Adipose tissue (tissue), 3 donors: Measurements from ENCODE around the gene RBMS2. TPM values are rescaled to one million over a fixed set of nuclear protein-coding genes. Genes with fewer than 3 reads are reported as not detected.
"Not testable (repeated sequence)": the region's sequence is repeated elsewhere in the genome, so short reads cannot be mapped to it uniquely, and the experiment has no call there.

Source experiments
- H3K27ac ChIP-seq: one replicate; pipeline ENCODE4 v1.5.1; 2013; ENCODE audit warnings: low read depth, low read length
- whole genome bisulfite sequencing, 3 donors: extraction: QIAGEN DNeasy Blood & Tissue Kit; methylation state at CpG; one replicate each; pipeline ENCODE4 v1.1.7; 2013; 5-methylcytosine and 5-hydroxymethylcytosine counted together
- polyA plus RNA-seq, 3 donors: library from polyadenylated mRNA; stranded (reverse); fragments of 200-250 nt; gene quantifications; one replicate each; pipeline ENCODE4 v1.2.3, GENCODE V29; 2013
- donor health status: healthy with polysubstance abuse.
- donor health status: Bipolar disorder and iron deficiency.
- donor health status: healthy.

Gene RBMS2
- polyA plus RNA-seq, 3 donors, result 3.3 to 24.4 (median 12.6) TPM

DNA sequence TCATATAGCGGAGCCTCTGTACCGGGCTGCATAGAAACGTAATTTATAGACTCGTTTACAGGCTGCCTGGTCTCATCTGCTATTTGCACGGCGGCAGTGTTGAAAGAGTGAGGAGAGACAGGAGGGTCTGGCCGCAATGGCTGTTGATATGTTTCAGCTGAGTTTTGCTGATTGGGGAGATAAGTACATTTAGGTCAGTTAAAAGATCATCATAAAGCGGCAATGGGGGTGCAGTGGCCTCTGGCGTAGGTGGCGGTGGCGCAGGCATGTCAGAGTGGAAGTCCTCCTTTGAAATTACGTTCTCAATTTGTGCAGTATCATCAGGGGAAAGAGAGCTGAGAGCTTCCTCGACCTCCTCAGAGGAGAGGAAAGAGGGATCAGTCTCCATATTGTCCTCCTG, 21.7 kb upstream of the RBMS2 start:
- whole genome bisulfite sequencing, 3 donors, result 82 to 86% (median 84%) methylated on average over 13 of the region's 13 CpGs
- not testable (repeated sequence) for H3K27ac ChIP-seq

DNA sequence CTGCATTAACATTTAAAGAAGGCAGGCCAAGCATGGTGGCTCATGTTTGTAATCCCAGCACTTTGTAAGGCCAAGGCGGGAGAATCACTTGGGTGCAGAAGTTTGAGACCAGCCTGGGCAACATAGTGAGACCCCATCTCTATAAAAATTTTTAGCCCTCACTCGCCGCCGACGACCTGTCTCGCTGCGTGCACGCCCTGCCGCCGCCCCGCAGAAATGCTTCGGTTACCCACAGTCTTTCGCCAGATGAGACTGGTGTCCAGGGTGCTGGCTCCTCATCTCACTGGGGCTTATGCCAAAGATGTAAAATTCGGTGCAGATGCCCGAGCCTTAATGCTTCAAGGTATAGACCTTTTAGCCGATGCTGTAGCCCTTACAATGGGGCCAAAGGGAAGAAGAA, 10.8 kb upstream of the RBMS2 start:
- no peak overlapping the region for H3K27ac ChIP-seq
- 90 to 92% (median 91%) methylated on average over 16 of the region's 16 CpGs for whole genome bisulfite sequencing, 3 donors

DNA sequence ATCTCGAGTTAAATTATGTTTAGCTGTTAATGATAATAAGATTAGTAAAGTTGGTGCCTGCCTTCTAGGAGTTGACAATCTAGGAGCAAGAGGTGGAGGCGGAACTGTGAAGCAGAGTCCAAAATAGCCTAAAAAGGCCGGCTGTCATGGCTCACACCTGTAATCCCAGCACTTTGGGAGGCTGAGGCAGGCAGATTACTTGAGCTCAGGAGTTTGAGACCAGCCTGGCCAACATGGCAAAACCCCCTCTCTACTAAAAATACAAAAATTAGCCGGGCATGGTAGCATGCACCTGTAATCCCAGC, 7.7 kb upstream of the RBMS2 start:
- H3K27ac ChIP-seq, result not testable (repeated sequence)
- WGBS, 3 donors, result 54 to 64% (median 60%) methylated on average over 4 of the region's 4 CpGs

- no peak overlapping the region for H3K27ac ChIP-seq
- 76 to 96% (median 93%) methylated on average over 2 of the region's 2 CpGs for WGBS, 3 donors
These were observed 3.8 kb upstream of the RBMS2 start for GRCh38 chr12:56517854-56518253.

- WGBS, 3 donors, result 30 to 65% (median 40%) methylated on average over 2 of the region's 2 CpGs
These were observed 3.0 kb upstream of the RBMS2 start for GRCh38 chr12:56518570-56518969.

DNA sequence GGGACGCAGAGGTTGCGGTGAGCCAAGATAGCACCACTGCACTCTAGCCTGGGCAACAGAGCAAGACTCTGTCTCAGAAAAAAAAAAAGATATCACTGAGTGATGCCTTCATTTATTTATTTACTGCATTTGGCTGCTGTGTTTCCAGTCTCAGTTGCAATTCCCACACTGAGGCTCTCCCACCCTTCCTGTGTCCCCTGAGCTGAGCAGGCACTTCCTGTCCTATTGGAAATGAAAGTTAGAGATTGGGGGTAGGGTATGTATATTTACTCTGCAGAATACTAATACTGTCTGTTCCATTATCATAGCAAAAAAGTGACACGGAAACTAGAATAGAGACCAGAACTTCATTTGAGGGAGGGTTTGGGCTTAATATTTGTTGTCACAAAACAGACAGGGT, 1.6 kb upstream of the RBMS2 start:
- 56 to 74% (median 57%) methylated on average over 3 of the region's 3 CpGs for WGBS, 3 donors
- H3K27ac ChIP-seq, result no peak overlapping the region

More at GRCh38 chr12:56518570-56518969, 3.0 kb upstream of the RBMS2 start:
- H3K27ac ChIP-seq, result no peak overlapping the region

GRCh38 chr12:56520506-56520905, 1.1 kb upstream of the RBMS2 start:
- H3K27ac ChIP-seq, result no peak overlapping the region
- 13 to 83% (median 16%) methylated on average over 1 of the region's 1 CpG for WGBS, 3 donors

- peak overlapping the region; percentile 72 for H3K27ac ChIP-seq
- WGBS, 3 donors, result 24 to 55% (median 28%) methylated on average over 8 of the region's 8 CpGs
These were observed 421 bp upstream of the RBMS2 start for GRCh38 chr12:56521209-56521589.

DNA sequence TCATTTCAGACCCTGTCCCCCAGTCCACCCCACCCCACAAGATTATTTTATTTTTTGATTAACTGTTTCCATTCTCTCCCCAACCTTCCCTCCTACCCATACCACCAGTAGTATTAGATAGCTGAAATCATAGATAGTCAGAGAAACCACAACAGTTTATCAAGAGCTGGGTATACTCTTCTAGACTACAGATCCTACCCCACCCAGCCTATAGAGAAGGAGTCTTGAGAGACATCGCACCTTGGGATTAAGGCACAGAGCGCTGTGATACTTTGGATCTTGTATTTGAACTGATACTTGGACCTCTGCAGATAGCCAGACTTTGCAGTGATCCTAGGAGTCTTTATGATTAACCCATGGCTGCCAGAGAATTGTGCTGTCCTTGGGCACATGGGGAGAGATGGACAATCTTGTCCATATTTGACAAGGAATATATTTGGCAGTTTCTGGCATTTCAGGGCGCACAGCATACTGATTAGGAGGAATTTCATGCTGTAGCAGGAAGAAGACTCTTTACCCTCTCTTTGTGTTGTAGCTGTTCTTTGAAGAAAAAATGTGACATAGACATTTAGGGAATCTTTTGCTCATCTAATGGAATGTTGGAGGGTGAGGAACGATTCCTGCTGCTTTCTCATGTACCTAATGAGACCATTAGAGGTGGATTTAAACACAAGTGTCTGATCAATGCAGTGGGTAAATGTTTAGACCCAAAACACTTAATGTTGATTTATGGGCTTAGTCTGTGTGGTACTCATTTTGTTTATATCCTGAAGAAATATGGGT, 982 bp downstream of the RBMS2 start:
- WGBS, 3 donors, result 20 to 30% (median 29%) methylated on average over 4 of the region's 4 CpGs
- H3K27ac ChIP-seq, result peak overlapping the region; percentile 1

DNA sequence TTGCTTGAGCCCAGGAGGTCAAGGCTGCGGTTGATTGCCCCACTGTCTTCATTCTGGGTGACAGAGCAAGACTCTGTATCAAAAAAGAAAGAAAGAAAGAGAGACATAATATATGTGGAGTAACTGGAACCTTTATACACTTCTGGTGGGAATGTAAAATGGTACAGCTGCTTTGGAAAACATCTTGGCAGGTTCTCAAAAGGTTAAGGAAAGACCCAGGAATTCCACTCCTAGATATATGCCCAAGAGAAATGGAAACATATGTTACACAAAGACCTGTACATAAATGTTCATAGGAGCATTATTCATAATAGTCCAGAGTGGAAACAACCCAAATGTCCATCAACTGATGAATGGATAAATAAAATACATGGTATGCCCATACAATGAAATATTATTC, 7.2 kb downstream of the RBMS2 start:
- 74 to 84% (median 82%) methylated on average over 1 of the region's 1 CpG for WGBS, 3 donors
- no peak overlapping the region for H3K27ac ChIP-seq

- 82 to 96% (median 88%) methylated on average over 4 of the region's 4 CpGs for WGBS, 3 donors
- H3K27ac ChIP-seq, result no peak overlapping the region
These were observed 8.0 kb downstream of the RBMS2 start for GRCh38 chr12:56529656-56530055.

- H3K27ac ChIP-seq, result no peak overlapping the region
- WGBS, 3 donors, result 75 to 84% (median 76%) methylated on average over 7 of the region's 7 CpGs
These were observed 8.9 kb downstream of the RBMS2 start for GRCh38 chr12:56530390-56531055.

GRCh38 chr12:56537546-56537945, 15.9 kb downstream of the RBMS2 start:
- no peak overlapping the region for H3K27ac ChIP-seq

GRCh38 chr12:56541631-56542030, 20.0 kb downstream of the RBMS2 start:
- H3K27ac ChIP-seq, result no peak overlapping the region
- WGBS, 3 donors, result 37 to 43% (median 38%) methylated on average over 2 of the region's 2 CpGs

DNA sequence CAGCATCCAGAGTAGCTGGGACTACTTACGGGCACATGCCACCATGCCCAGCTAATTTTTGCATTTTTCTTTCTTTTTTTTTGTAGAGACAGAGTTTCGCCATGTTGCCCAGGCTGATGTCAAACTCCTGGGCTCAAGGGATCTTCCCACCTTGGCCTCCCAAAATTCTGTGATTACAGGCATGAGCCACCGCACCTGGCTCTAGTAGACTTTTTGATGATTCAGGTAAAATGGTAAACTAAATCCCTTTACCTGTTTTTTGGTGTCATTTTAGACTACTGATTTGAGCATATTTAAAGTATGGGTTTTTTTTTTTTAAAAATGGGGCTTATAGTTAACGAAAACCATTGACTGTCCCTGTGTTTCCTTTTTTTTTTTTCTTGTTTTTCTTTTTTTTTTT, 20.5 kb downstream of the RBMS2 start:
- no peak overlapping the region for H3K27ac ChIP-seq
- 93 to 95% (median 93%) methylated on average over 4 of the region's 4 CpGs for WGBS, 3 donors

DNA sequence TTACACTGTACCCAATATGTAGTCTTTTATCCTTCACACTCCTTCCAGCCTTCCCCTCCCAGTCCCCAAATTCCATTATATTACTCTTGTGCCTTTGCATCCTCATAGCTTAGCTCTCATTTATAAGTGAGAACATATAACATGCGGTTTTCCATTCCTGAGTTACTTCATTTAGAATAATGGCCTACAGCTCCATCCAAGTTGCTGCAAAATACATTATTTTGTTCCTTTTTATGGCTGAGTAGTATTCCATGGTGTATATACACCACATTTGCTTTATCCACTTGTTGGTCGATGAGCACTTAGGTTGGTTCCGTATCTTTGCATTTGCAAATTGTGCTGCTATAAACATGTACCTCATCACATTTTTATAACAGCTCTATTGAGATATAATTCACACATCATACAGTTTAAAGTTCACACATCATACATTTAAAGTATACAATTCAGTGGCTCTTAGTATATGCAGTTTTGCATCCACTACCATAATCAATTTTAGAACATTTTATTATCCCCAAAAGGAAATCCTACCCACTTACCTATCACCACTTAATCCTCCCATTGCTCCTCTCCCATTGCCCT, 23.5 kb downstream of the RBMS2 start:
- 97 to 99% (median 98%) methylated on average over 3 of the region's 3 CpGs for WGBS, 3 donors
- H3K27ac ChIP-seq, result no peak overlapping the region

- WGBS, 3 donors, result 67 to 95% (median 80%) methylated on average over 5 of the region's 5 CpGs
- H3K27ac ChIP-seq, result no peak overlapping the region
These were observed 25.1 kb downstream of the RBMS2 start for GRCh38 chr12:56546680-56547079.

DNA sequence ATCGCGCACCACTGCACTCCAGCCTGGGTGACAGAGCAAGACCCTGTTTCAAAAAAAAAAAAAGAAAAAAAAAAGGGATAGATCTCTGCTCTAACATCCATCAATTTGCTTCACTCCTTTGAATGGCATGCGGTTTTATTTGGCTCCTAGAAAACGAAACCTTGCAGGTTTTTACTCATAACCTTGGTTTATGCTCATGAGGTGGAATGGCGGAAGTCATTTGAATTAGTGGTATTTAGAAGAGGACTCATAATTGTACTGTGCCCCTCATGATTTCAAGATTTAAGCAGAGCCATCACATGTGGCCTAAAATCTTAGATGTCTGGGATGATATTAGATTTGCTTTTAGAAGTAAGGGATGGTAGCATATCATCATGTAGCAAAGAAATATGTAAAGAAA, 29.4 kb downstream of the RBMS2 start:
- 94 to 97% (median 96%) methylated on average over 5 of the region's 5 CpGs for WGBS, 3 donors
- no peak overlapping the region for H3K27ac ChIP-seq

- WGBS, 3 donors, result 3 to 55% (median 4%) methylated on average over 6 of the region's 6 CpGs
- no peak overlapping the region for H3K27ac ChIP-seq
These were observed 44.0 kb downstream of the RBMS2 start for GRCh38 chr12:56565510-56566101.
